WERI-Rb-1 (cell line): ENCODE results near the gene CYB5R2.

Source experiments
- DNase-seq: peaks from one replicate; pipeline ENCODE4 v3.0.0-alpha.2; 2020
- H3K27ac ChIP-seq: fragments of 250-450 bp; sonication (Bioruptor Pico); 2 replicates; pipeline ENCODE4 v1.5.1; 2020; ENCODE audit warnings: mild to moderate bottlenecking, moderate library complexity
- H3K27me3 ChIP-seq: fragments of 250-450 bp; sonication (Bioruptor Pico); 2 replicates; pipeline ENCODE4 v1.5.1; 2021; ENCODE audit warnings: mild to moderate bottlenecking, low read depth, moderate library complexity; ENCODE audit not compliant: insufficient read depth, severe bottlenecking
- H3K36me3 ChIP-seq: fragments of 250-450 bp; sonication (Bioruptor Pico); 2 replicates; pipeline ENCODE4 v1.5.1; 2020; ENCODE audit warnings: mild to moderate bottlenecking, moderate library complexity
- H3K4me3 ChIP-seq: 2 replicates; pipeline ENCODE4 v1.5.1; 2011; ENCODE audit warnings: low read depth, mild to moderate bottlenecking, control low read depth, low read length
- H3K9me3 ChIP-seq: fragments of 250-450 bp; sonication (Bioruptor Pico); 2 replicates; pipeline ENCODE4 v1.5.1; 2021; ENCODE audit warnings: mild to moderate bottlenecking, moderate library complexity; ENCODE audit not compliant: severe bottlenecking
- CTCF ChIP-seq: IDR thresholded peaks from 2 replicates; pipeline ENCODE4 v1.5.1; 2011; ENCODE audit warnings: low read depth, mild to moderate bottlenecking, control low read depth, inconsistent platforms, low read length

The CYB5R2 gene

DNA sequence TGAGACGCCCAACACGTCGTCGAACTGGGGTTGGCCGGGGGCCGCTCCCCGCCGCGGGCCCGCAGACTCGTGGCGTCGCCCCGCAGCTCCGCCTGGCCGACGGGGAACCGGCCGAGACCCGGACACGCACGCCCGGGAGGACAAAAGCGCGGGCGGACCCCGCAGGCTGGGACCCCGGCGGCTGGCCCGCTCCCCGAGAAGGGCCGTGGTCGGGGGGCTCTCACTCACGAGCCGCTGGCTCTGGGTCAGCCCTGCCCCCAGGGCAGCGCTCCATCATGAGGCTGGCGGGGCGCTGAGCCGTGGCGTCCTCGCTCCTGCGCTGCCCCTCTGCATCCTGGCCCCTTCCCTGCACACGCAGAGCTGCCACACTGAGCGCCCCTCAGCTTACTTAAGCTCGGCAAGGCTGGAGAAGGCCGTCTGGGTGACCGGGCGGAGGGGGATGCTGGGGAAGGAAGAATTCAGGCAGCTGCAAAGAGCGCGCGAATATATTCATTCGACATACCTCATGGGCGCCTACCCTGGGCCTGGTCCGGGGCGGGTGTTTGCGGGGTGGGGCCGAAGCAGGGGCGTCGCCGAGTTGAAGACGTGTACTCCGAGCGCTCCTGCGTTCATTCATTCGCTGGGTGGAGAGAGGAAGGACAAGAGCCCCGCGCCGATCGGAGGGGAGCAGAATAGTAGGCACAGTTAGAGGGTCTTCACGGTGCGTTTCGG lies 579 bp upstream of the CYB5R2 start:
- Histone ChIP-seq H3K4me3 (peak overlapping the region; percentile 25), H3K36me3 (no peaks in the 10 kb centered on the region), H3K27me3 (peaks cover 36% of the 10 kb centered on the region), H3K27ac (no peak overlapping the region), H3K9me3 (no peaks in the 10 kb centered on the region)
- no peak for TF ChIP-seq CTCF
- DNase-seq: no peak

DNA sequence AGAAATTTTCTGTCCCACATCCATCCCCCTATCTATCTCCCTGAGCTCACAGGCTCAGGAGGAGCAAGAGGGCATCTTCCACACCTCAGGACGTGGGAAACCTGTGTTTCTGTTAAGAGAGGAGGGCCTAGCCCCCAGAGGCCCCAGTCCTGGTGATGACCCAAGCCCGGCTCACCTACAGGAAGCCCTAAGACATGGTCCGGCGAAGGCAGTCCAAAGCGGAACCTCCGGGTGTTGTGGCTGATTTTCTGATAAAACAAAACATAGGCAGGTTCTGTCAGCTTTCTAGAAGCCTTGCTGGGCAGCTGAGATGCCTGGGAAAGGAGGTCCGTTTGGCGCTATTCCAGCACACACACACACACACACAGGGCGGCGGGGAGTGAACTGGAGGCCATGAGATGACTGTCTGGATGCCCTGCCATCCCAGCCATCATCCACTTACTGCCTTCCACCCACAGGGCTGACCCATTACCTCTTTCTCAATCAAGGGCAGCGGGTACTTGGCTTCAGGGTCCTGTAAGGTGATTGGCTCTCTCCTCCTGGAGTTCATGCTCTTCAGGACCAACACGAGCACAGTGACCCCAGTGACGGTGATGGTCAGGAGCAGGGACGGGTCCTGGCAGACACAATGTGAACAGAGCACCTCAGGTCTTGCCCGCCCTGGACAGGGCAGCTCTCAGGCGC lies 882 bp downstream of the CYB5R2 start:
- TF ChIP-seq CTCF: no peak
- Histone ChIP-seq H3K27me3 (peaks cover 41% of the 10 kb centered on the region), H3K27ac (no peak overlapping the region), H3K9me3 (no peaks in the 10 kb centered on the region), H3K4me3 (no peak overlapping the region), H3K36me3 (no peaks in the 10 kb centered on the region)
- DNase-seq: no peak

- no peaks in the 10 kb centered on the region for H3K36me3 ChIP-seq
- TF ChIP-seq CTCF: no peak
- H3K27ac ChIP-seq: no peak overlapping the region
- DNase-seq: no peak
- no peaks in the 10 kb centered on the region for H3K9me3 ChIP-seq
- H3K27me3 ChIP-seq: peaks cover 39% of the 10 kb centered on the region
- no peak overlapping the region for H3K4me3 ChIP-seq
Measured at GRCh38 chr11:7671347-7672215, 1.7 kb downstream of the CYB5R2 start.

- H3K9me3 ChIP-seq: no peaks in the 10 kb centered on the region
- TF ChIP-seq CTCF: no peak
- DNase-seq: no peak
- H3K36me3 ChIP-seq: no peaks in the 10 kb centered on the region
- no peak overlapping the region for H3K27ac ChIP-seq
- H3K27me3 ChIP-seq: peaks cover 41% of the 10 kb centered on the region
- H3K4me3 ChIP-seq: no peak overlapping the region
Measured at GRCh38 chr11:7670641-7671040, 2.7 kb downstream of the CYB5R2 start.

GRCh38 chr11:7668911-7669310 lies 4.4 kb downstream of the CYB5R2 start:
- Histone ChIP-seq H3K9me3 (no peaks in the 10 kb centered on the region), H3K27ac (no peak overlapping the region), H3K27me3 (peaks cover 44% of the 10 kb centered on the region), H3K4me3 (no peak overlapping the region), H3K36me3 (no peaks in the 10 kb centered on the region)
- no peak for TF ChIP-seq CTCF
- no peak for DNase-seq
